ENCODE measurements around the gene TMEM135. TPM values are rescaled to one million over a fixed set of nuclear protein-coding genes. Genes with fewer than 3 reads are reported as not detected.

The TMEM135 gene
- total RNA-seq, 2 donors from 2014 or later = 111 to 113 TPM

- Mint-ChIP-seq H3K27ac (peak overlapping the region; percentile 81), H3K36me3 (ENCODE audit: low read depth) (peaks cover 15% of the 10 kb centered on the region), H3K9me3 (no peaks in the 10 kb centered on the region), H3K4me3 (no peak overlapping the region), H3K27me3 (ENCODE audit: insufficient read depth) (no peaks in the 10 kb centered on the region), H3K4me1 (peaks cover 28% of the 10 kb centered on the region)
- Histone ChIP-seq H3K27me3 (ENCODE audit: control insufficient read depth, insufficient read depth, low read length, poor library complexity, severe bottlenecking) (no peaks in the 10 kb centered on the region), H3K9ac (ENCODE audit: extremely low read depth, low read length, poor library complexity, severe bottlenecking) (no peak overlapping the region), H3K4me1 (ENCODE audit: control insufficient read depth, insufficient read depth, low read length) (no peaks in the 10 kb centered on the region), H3K9me3 (ENCODE audit: control insufficient read depth, low read length) (no peaks in the 10 kb centered on the region), H3K36me3 (ENCODE audit: control insufficient read depth, insufficient read depth, low read length) (peaks cover 24% of the 10 kb centered on the region), H3K4me3 (ENCODE audit: low read length) (no peak overlapping the region), H3K27ac (ENCODE audit: low read depth, low read length) (no peak overlapping the region)
- 94% methylated on average over 1 of the region's 1 CpG; no CpG with 5 or more reads in 1 of the 2 experiments for WGBS, 2 experiments (ENCODE audit: insufficient coverage in 1 of 2, insufficient read length in 1 of 2)
- DNase-seq = peak; percentile 56
- TF ChIP-seq CTCF (conservative IDR thresholded peaks at IDR 0.05) = no peak
These were observed 261.3 kb downstream of the TMEM135 start for GRCh38 chr11:87299041-87299481.

- Histone ChIP-seq H3K4me3 (ENCODE audit: low read length) (no peak overlapping the region), H3K27ac (ENCODE audit: low read depth, low read length) (no peak overlapping the region), H3K36me3 (ENCODE audit: control insufficient read depth, insufficient read depth, low read length) (peaks cover 37% of the 10 kb centered on the region), H3K9ac (ENCODE audit: extremely low read depth, low read length, poor library complexity, severe bottlenecking) (no peak overlapping the region), H3K27me3 (ENCODE audit: control insufficient read depth, insufficient read depth, low read length, poor library complexity, severe bottlenecking) (no peaks in the 10 kb centered on the region), H3K4me1 (ENCODE audit: control insufficient read depth, insufficient read depth, low read length) (no peaks in the 10 kb centered on the region), H3K9me3 (ENCODE audit: control insufficient read depth, low read length) (no peaks in the 10 kb centered on the region)
- Mint-ChIP-seq H3K27me3 (ENCODE audit: insufficient read depth) (no peaks in the 10 kb centered on the region), H3K4me1 (peaks cover 28% of the 10 kb centered on the region), H3K27ac (peak overlapping the region; percentile 77), H3K36me3 (ENCODE audit: low read depth) (peaks cover 23% of the 10 kb centered on the region), H3K9me3 (no peaks in the 10 kb centered on the region), H3K4me3 (no peak overlapping the region)
- DNase-seq = no peak
- WGBS, 2 experiments (ENCODE audit: insufficient coverage in 1 of 2, insufficient read length in 1 of 2) = 90 to 93% methylated on average over 3 of the region's 3 CpGs
- TF ChIP-seq CTCF (conservative IDR thresholded peaks at IDR 0.05) = no peak
These were observed 263.1 kb downstream of the TMEM135 start for GRCh38 chr11:87300640-87301380.

DNA sequence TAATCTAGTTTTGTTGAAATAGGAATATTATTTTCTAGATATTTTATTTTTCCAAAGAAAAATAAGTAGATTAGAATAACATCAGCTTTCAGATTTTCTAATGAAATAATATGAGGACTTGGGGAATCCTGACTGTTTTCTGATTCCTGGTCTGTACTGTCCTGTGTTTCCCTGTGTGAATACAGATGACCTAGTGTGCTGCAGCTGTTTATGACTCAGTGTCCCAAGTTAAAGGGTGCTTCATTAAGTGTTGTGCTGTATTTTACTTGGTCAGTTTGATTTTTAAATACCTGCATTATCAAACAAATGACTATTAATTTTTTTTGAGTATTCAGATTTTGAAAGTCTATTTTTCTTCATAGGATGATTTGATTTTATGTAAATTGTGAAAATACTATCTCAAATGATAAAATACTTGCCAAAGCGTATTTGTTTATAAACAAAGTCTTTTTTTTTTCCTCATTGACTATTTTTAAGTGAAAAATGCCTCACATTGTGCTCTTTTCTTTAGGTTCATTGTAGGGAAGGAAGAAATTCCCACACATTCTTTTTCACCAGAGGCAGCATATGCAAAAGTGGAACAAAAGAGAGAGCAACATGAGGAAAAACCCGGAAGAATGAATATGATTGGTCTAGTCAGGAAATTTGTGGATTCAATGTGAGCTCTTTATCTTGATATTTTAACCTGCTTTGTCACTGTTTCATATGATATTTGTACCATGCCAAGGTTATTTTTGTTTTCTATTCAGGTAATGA lies 264.2 kb downstream of the TMEM135 start:
- no peak overlapping the region for H3K27ac Mint-ChIP-seq
- 13 to 23% methylated on average over 1 of the region's 2 CpGs for WGBS, 2 experiments (ENCODE audit: insufficient coverage in 1 of 2, insufficient read length in 1 of 2)
- H3K9me3 Mint-ChIP-seq = no peaks in the 10 kb centered on the region
- no peak overlapping the region for H3K4me3 ChIP-seq (ENCODE audit: low read length)
- peaks cover 44% of the 10 kb centered on the region for H3K36me3 ChIP-seq (ENCODE audit: control insufficient read depth, insufficient read depth, low read length)
- TF ChIP-seq CTCF (conservative IDR thresholded peaks at IDR 0.05) = no peak
- H3K4me3 Mint-ChIP-seq = no peak overlapping the region
- H3K4me1 ChIP-seq (ENCODE audit: control insufficient read depth, insufficient read depth, low read length) = no peaks in the 10 kb centered on the region
- H3K9me3 ChIP-seq (ENCODE audit: control insufficient read depth, low read length) = no peaks in the 10 kb centered on the region
- no peaks in the 10 kb centered on the region for H3K27me3 Mint-ChIP-seq (ENCODE audit: insufficient read depth)
- peaks cover 30% of the 10 kb centered on the region for H3K36me3 Mint-ChIP-seq (ENCODE audit: low read depth)
- H3K4me1 Mint-ChIP-seq = peaks cover 18% of the 10 kb centered on the region
- no peak overlapping the region for H3K27ac ChIP-seq (ENCODE audit: low read depth, low read length)
- no peak for DNase-seq
- H3K27me3 ChIP-seq (ENCODE audit: control insufficient read depth, insufficient read depth, low read length, poor library complexity, severe bottlenecking) = no peaks in the 10 kb centered on the region
- no peak overlapping the region for H3K9ac ChIP-seq (ENCODE audit: extremely low read depth, low read length, poor library complexity, severe bottlenecking)

Data from endodermal cell (in vitro differentiated cells).